Measurements from ENCODE around the gene OR1M1. TPM values are rescaled to one million over a fixed set of nuclear protein-coding genes. Genes with fewer than 3 reads are reported as not detected.

The OR1M1 gene, protein sequence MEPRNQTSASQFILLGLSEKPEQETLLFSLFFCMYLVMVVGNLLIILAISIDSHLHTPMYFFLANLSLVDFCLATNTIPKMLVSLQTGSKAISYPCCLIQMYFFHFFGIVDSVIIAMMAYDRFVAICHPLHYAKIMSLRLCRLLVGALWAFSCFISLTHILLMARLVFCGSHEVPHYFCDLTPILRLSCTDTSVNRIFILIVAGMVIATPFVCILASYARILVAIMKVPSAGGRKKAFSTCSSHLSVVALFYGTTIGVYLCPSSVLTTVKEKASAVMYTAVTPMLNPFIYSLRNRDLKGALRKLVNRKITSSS
- total RNA-seq: not detected in 2 replicates

GRCh38 chr19:9086761-9087160, at the start of gene OR1M1:
Gene OR1M1 (plus strand): TSS chr19:9087061. CDS start chr19:9093245, 6,184 bp downstream.

GRCh38 chr19:9107375-9107774, 20.5 kb downstream of the OR1M1 start, which contains the start of gene OR7G2:
Gene OR7G2 (minus strand): TSS chr19:9107475. CDS start chr19:9103243, 4,232 bp downstream.

GRCh38 chr19:9115307-9115813, 28.5 kb downstream of the OR1M1 start, which contains the start of gene OR7G1:
Gene OR7G1 (minus strand): TSS chr19:9115763. CDS start chr19:9115763, 0 bp downstream.

GRCh38 chr19:9126900-9127405, 40.1 kb downstream of the OR1M1 start, which contains the start of gene OR7G3:
Gene OR7G3 (minus strand): TSS chr19:9126950. CDS start chr19:9126950, 0 bp downstream.

DNA sequence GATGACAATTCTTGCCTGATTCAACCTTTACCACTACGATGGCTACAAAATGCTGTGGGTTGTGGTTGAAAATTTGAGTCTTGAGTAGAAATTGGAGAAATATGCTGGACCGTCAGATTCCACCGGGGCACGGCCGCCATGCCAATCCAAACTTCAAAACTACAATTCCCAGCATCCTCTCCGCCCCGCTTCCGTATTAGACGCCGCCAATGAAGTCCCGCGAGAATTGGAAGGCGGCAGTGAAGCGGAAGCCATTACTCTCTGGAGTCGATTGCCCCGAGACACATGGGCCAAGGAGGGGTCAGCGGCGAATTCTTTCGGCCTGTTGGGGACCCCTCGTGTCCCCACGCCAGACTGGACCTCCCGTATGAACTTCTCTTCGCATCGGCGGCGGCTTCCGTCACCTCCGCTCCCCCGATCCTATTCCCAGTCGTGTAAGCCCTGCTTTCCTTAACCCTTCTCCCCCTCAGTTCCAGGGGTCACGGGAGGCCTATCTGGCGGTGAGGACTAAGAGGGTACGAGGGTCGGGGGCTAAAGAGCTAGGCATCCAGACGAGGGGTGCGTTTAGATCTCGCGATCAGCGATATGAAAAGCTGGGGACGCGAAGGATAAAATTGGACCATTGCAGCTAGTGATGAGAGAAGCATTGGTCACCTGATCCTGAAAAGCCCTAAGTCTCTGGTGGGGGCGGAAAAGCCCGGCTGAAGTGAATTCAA, 53.5 kb downstream of the OR1M1 start, which contains the start of gene ZNF317:
ZNF317 (plus strand) TSS at position 239 of the 716 bp plus-strand sequence. CDS start 15,620 bp downstream, outside the sequence.

Other genes with a start within 250 kb of the OR1M1 start
- gene MUC16, start 76.7 kb upstream of the OR1M1 start, total RNA-seq: under 0.01 TPM in 1 of 2 replicates, not detected in the other
- gene OR7G2, start 20.4 kb downstream of the OR1M1 start, total RNA-seq: not detected in 2 replicates
- gene OR7G1, start 28.7 kb downstream of the OR1M1 start, total RNA-seq: not detected in 2 replicates
- gene OR7G3, start 39.9 kb downstream of the OR1M1 start, total RNA-seq: not detected in 2 replicates
- gene ZNF317, start 53.3 kb downstream of the OR1M1 start, total RNA-seq: 9.6 and 16.0 TPM in 2 replicates
- 0.51 TPM in 1 of 2 replicates, not detected in the other for gene OR7D2, start 91.9 kb downstream of the OR1M1 start, total RNA-seq
- not detected in 2 replicates for gene OR7D4, start 132.5 kb downstream of the OR1M1 start, total RNA-seq
- not detected in 2 replicates for gene OR7E24, start 163.9 kb downstream of the OR1M1 start, total RNA-seq
- gene ZNF699, start 222.8 kb downstream of the OR1M1 start, total RNA-seq: 8.5 and 10.5 TPM in 2 replicates
- gene ZNF559, start 237.1 kb downstream of the OR1M1 start, total RNA-seq: 2.1 and 8.2 TPM in 2 replicates